ENCODE data around the gene PNP. TPM values are rescaled to one million over a fixed set of nuclear protein-coding genes. Genes with fewer than 3 reads are reported as not detected.

Gene PNP
- total RNA-seq, 2 experiments from 2014 or later, result 120 to 128 TPM

DNA sequence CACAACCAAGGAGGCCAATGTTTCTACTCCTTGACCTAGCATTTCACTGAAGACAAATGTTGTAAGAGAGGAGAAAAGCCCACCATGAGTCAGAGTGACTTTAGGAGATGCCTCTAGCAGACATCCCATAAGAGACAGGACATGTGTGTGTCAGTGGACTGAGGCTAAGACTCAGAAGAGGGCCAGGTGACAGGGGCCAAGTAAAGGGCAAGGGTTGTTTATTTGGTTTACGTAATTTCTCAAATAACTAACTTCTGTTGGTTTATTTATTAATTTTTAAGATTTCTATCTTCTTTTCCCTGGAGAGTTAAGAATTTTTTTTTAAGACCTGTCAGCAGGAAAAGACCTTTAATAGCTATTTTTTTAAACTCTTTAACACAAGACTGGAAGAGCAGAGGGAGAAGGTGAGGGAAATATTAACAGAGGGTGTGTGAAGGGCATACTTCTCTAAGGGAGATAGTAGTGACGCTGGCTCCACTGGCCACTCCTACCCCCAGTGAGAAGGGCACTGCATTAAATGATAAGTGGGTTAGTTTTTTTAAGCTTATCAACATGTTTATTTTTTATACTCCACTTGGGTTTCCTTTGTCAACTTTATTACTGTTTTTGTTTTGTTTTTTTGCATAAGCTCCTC lies 3.4 kb downstream of the PNP start:
- POLR2A ChIA-PET, result interaction anchor here (0.8 to 1.3 kb wide), 4 partner anchors 9 to 145 kb away, joined by 3 to 5 read pairs (median 4); partner anchors contain the start of gene PIP4P1
- DNase-seq (ENCODE audit: low spot score), result no peak
- peak overlapping the region; percentile 89; the same call in 1 of the 2 replicates for H3K4me2 ChIP-seq (ENCODE audit: low read length)

GRCh38 chr14:20476776-20477175 lies 7.6 kb downstream of the PNP start:
- CTCF ChIA-PET (ENCODE audit: unreplicated experiment), result no interaction called here
- intact Hi-C loops (cut with micrococcal nuclease; ENCODE audit: unreplicated experiment), result no loop called here

More for the DNA sequence above, 3.4 kb downstream of the PNP start:
- CTCF ChIA-PET (ENCODE audit: unreplicated experiment), result no interaction called here
- Histone ChIP-seq H3K36me3 (ENCODE audit: insufficient read depth, low read length) (peaks cover 69% of the 10 kb centered on the region), H3K27ac (ENCODE audit: low read depth, low read length, poor library complexity, severe bottlenecking) (no peak overlapping the region), H3K9me2 (ENCODE audit: insufficient read depth, low read length) (no peaks in the 10 kb centered on the region), H3K4me3 (ENCODE audit: low read depth, low read length, poor library complexity, severe bottlenecking) (no peak overlapping the region), H2AFZ (ENCODE audit: low read length) (no peak overlapping the region), H3K9me3 (ENCODE audit: low read length) (no peaks in the 10 kb centered on the region), H3K79me2 (ENCODE audit: insufficient read depth, low read depth, low read length) (peaks cover 43% of the 10 kb centered on the region), H3K4me1 (ENCODE audit: insufficient read depth, low read length, poor library complexity, severe bottlenecking) (peaks cover 38% of the 10 kb centered on the region), H4K20me1 (ENCODE audit: insufficient read depth, low read length) (peaks cover 27% of the 10 kb centered on the region)
- no TSS peak for BruUV-seq (replicated peaks)
- intact Hi-C loops (cut with micrococcal nuclease; ENCODE audit: unreplicated experiment), result loop anchor here (5.0 kb wide), 1 partner anchor 140 kb away; no protein-coding TSS in a partner anchor
- TF ChIP-seq EZH2phosphoT487 (IDR thresholded peaks at IDR 0.05; ENCODE audit: borderline replicate concordance, low read depth, low read length), result no peak
- no peak for TF ChIP-seq CTCF (conservative IDR thresholded peaks at IDR 0.05; ENCODE audit: low read length)

More at GRCh38 chr14:20476776-20477175, 7.6 kb downstream of the PNP start:
- TF ChIP-seq EZH2phosphoT487 (IDR thresholded peaks at IDR 0.05; ENCODE audit: borderline replicate concordance, low read depth, low read length) (no peak), CTCF (conservative IDR thresholded peaks at IDR 0.05; ENCODE audit: low read length) (no peak)
- peaks cover 22% of the 10 kb centered on the region for H4K20me1 ChIP-seq (ENCODE audit: insufficient read depth, low read length)
- peak overlapping the region; percentile 11 for H3K4me3 ChIP-seq (ENCODE audit: low read depth, low read length, poor library complexity, severe bottlenecking)
- POLR2A ChIA-PET, result interaction anchor here (0.7 kb wide), 1 partner anchor 61 kb away, joined by 3 read pairs; no protein-coding TSS in a partner anchor
- peak overlapping the region; percentile 54 for H3K4me2 ChIP-seq (ENCODE audit: low read length)
- no TSS peak for BruUV-seq (replicated peaks)
- H2AFZ ChIP-seq (ENCODE audit: low read length), result no peak overlapping the region
- H3K4me1 ChIP-seq (ENCODE audit: insufficient read depth, low read length, poor library complexity, severe bottlenecking), result peaks cover 25% of the 10 kb centered on the region
- peak overlapping the region; percentile 73 for H3K27ac ChIP-seq (ENCODE audit: low read depth, low read length, poor library complexity, severe bottlenecking)
- no peaks in the 10 kb centered on the region for H3K9me3 ChIP-seq (ENCODE audit: low read length)
- H3K9me2 ChIP-seq (ENCODE audit: insufficient read depth, low read length), result no peaks in the 10 kb centered on the region
- DNase-seq (ENCODE audit: low spot score), result no peak
- H3K79me2 ChIP-seq (ENCODE audit: insufficient read depth, low read depth, low read length), result peaks cover 17% of the 10 kb centered on the region
- peaks cover 87% of the 10 kb centered on the region for H3K36me3 ChIP-seq (ENCODE audit: insufficient read depth, low read length)

Data from OCI-LY7 (cell line).